Hepatocyte (in vitro differentiated cells): Measurements from ENCODE around the gene DAB2IP.

Source experiments
- EZH2 ChIP-seq: fragments of 200-600 bp; sonication (generic); IDR thresholded peaks from 2 replicates; pipeline ENCODE4 v1.6.1; 2016; ENCODE audit warnings: antibody characterized with exemption, mild to moderate bottlenecking, borderline replicate concordance
- EZH2phosphoT487 ChIP-seq: fragments of 200-600 bp; sonication (generic); IDR thresholded peaks from one replicate; pipeline ENCODE4 v1.6.1; 2018; ENCODE audit warnings: antibody characterized with exemption, mild to moderate bottlenecking, low read depth, moderate library complexity; ENCODE audit not compliant: unreplicated experiment, severe bottlenecking
- TF ChIP-seq, protein P1 (sequence below): fragments of 200-600 bp; sonication (generic); IDR thresholded peaks from 2 replicates; pipeline ENCODE4 v1.5.1; 2016; ENCODE audit warnings: antibody characterized with exemption, mild to moderate bottlenecking; ENCODE audit not compliant: poor library complexity

DNA sequence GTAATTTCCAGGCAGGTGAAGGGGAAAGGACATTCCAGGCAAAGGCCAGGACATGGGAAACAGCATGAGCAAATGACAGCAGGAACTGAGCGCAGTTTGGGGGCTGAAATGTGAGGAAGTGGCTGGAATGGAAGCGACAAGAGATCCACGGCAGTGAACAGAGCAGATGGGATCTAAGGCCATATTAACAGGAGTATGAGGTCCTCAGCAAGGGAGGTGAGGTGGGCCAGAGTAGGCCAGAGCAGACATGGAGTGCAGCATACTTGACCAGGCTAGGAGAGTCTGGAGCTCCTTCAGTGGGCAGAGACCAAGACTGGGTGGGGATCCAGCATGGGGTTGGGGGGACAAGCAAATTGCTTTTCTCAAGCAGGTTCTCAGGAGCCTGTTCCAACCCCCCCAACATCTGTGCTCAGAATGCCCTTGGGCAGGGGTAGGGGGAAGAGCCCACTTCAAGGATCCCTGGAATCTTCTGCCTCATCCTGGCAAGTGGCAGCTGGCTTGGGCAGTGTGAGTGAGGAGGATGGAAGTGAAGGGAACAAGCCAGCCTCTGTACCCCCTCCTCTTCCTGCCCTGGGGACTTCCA is 34.5 kb downstream of the DAB2IP start:
- TF ChIP-seq, protein P1, sequence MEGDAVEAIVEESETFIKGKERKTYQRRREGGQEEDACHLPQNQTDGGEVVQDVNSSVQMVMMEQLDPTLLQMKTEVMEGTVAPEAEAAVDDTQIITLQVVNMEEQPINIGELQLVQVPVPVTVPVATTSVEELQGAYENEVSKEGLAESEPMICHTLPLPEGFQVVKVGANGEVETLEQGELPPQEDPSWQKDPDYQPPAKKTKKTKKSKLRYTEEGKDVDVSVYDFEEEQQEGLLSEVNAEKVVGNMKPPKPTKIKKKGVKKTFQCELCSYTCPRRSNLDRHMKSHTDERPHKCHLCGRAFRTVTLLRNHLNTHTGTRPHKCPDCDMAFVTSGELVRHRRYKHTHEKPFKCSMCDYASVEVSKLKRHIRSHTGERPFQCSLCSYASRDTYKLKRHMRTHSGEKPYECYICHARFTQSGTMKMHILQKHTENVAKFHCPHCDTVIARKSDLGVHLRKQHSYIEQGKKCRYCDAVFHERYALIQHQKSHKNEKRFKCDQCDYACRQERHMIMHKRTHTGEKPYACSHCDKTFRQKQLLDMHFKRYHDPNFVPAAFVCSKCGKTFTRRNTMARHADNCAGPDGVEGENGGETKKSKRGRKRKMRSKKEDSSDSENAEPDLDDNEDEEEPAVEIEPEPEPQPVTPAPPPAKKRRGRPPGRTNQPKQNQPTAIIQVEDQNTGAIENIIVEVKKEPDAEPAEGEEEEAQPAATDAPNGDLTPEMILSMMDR: no peak
- TF ChIP-seq EZH2phosphoT487 (no peak), EZH2 (no peak)
